ENCODE results near the gene SFTPA1. TPM values are rescaled to one million over a fixed set of nuclear protein-coding genes. Genes with fewer than 3 reads are reported as not detected.
"Not testable (repeated sequence)": the region's sequence is repeated elsewhere in the genome, so short reads cannot be mapped to it uniquely, and the experiment has no call there.

The SFTPA1 gene
- total and polyA plus RNA-seq, 7 experiments from 2014 or later: not detected

- Histone ChIP-seq H3K27me3 (ENCODE audit: control insufficient read depth in 2 of 2, insufficient read depth in 2 of 2, low read length in 2 of 2) (no peaks in the 10 kb centered on the region), H3K27ac (ENCODE audit: low read depth, low read length) (no peak overlapping the region), H3K4me1 (ENCODE audit: control insufficient read depth in 2 of 2, insufficient read depth in 2 of 2, low read length in 2 of 2) (no peaks in the 10 kb centered on the region), H3K9me3 (ENCODE audit: control insufficient read depth in 2 of 3, low read length in 3 of 3) (peaks cover 0 to 3% (median 0%) of the 10 kb centered on the region in 3 experiments), H3K4me3 (ENCODE audit: low read length) (no peak overlapping the region), H3K36me3 (ENCODE audit: control insufficient read depth in 2 of 3, insufficient read depth in 3 of 3, low read length in 3 of 3) (no peaks in the 10 kb centered on the region)
- H3K4me1 Mint-ChIP-seq: no peaks in the 10 kb centered on the region
- no peaks in the 10 kb centered on the region for H3K36me3 Mint-ChIP-seq
- no peak overlapping the region for H3K27ac Mint-ChIP-seq
- ChIA-PET POLR2A (no interaction called here), CTCF (no interaction called here)
- intact Hi-C loops (cut with micrococcal nuclease): no loop called here
- H3K9me3 Mint-ChIP-seq: peaks cover 0 to 31% (median 11%) of the 10 kb centered on the region in 11 donors
- ATAC-seq (no peak), DNase-seq (no peak)
- no peak overlapping the region for H3K4me3 Mint-ChIP-seq
- peaks cover 13 to 37% (median 29%) of the 10 kb centered on the region in 5 donors for H3K27me3 Mint-ChIP-seq
Measured at GRCh38 chr10:79628083-79628482, 17.3 kb downstream of the SFTPA1 start.

DNA sequence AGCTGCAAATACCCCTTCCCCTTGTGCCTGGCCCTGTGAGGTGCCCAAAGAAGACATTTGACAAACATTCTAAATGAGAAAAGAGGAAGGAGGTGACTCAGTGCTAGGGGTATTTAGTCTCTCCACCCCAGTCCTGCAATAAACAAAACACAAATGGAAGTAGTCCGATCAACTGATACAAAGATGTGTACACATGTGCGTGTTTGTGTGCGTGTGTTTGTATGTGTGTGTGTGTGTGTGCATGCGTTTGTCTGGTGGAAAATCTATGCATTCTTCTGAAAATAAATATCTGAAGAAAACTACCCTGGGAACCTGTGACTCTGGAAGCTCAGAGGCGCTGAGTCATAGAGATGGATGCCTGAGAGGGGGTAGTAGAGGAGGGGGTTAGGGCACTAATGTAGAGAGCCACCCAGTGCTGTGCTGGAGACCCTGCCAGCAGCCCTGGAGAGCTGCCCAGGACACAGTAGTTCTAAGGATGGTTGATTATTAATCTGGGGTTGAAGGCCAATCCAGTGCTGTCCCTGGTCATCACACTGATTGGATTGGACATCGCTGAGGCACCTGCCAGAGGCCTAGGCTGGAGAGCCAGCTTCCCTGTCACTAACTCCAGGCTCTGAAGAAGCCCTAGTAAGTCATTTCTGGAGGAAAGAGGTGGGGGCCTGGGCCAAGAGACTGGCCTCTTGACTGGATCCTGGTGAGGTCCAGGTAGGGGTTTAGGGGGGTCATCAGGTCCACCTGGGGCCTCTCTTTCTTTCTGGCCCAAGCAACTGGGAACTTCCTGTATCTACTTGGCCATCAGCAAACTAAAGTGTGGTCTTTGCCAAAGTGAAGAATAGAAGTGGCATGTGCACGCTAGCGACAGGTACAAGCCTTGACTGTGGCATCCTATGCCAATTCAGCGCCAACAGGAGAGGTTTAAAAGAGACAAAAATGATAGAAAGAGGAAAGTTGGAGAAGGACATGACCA is 18.5 kb downstream of the SFTPA1 start:
- no peak overlapping the region for H3K4me3 ChIP-seq (ENCODE audit: low read length)
- CTCF ChIA-PET: no interaction called here
- Mint-ChIP-seq H3K36me3 (no peaks in the 10 kb centered on the region), H3K9me3 (peaks cover 0 to 23% (median 6%) of the 10 kb centered on the region in 11 donors), H3K4me3 (no peak overlapping the region), H3K27ac (no peak overlapping the region), H3K27me3 (peaks cover 10 to 31% (median 23%) of the 10 kb centered on the region in 5 donors), H3K4me1 (no peaks in the 10 kb centered on the region)
- no peak overlapping the region for H3K27ac ChIP-seq (ENCODE audit: low read depth, low read length)
- H3K27me3 ChIP-seq (ENCODE audit: control insufficient read depth in 2 of 2, insufficient read depth in 2 of 2, low read length in 2 of 2): no peaks in the 10 kb centered on the region
- no peak for ATAC-seq
- peaks cover 0 to 3% (median 0%) of the 10 kb centered on the region in 3 experiments for H3K9me3 ChIP-seq (ENCODE audit: control insufficient read depth in 2 of 3, low read length in 3 of 3)
- H3K4me1 ChIP-seq (ENCODE audit: control insufficient read depth in 2 of 2, insufficient read depth in 2 of 2, low read length in 2 of 2): no peaks in the 10 kb centered on the region
- intact Hi-C loops (cut with micrococcal nuclease): no loop called here
- POLR2A ChIA-PET: no interaction called here
- no peaks in the 10 kb centered on the region for H3K36me3 ChIP-seq (ENCODE audit: control insufficient read depth in 2 of 3, insufficient read depth in 3 of 3, low read length in 3 of 3)
- no peak for DNase-seq

DNA sequence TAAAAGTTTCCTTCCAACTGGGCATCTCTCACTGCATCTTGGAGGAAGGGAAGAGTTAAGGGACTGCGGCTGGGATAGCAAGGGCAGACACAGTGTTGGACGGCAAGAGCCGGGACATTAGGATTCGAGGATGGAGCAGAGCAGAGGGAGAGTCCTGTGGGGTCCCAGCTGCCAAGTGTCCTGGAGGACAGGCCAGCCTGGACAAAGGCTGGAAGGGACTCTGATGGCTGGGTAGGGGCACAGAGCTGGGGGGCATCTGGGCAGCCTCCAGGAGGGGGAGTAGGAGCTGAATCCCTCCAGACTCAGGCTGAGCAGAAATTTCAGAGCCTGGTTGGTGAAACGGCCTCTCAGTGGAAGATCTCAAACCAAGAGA is 19.2 kb downstream of the SFTPA1 start:
- peaks cover 0 to 3% (median 0%) of the 10 kb centered on the region in 3 experiments for H3K9me3 ChIP-seq (ENCODE audit: control insufficient read depth in 2 of 3, low read length in 3 of 3)
- POLR2A ChIA-PET: no interaction called here
- H3K27me3 Mint-ChIP-seq: peaks cover 10 to 31% (median 20%) of the 10 kb centered on the region in 5 donors

DNA sequence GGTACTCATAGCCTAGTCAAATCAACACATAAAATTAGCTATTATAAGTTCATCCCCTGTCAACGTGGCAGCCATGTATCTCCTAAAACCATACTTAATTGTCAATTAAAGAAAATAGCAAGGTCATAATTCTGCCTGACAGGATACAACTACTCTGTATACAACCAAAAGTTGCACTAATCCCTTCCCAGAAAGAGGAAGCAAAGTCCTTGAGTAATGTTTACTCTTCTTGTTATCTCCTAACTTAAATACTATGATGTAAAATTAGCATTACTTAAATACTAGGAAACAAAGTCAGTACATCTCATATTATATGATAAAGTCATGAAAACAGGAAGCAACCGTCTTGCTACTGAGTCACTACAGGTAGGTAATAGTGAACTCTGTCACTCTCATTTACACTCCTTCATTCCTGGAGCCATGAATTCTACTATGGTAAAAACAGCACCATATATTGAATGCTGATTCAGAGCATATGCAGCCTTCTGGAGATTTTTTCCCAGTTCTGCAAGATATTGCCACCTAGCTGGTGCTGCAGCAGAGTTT is 26.0 kb downstream of the SFTPA1 start:
- H3K4me1 ChIP-seq (ENCODE audit: control insufficient read depth in 2 of 2, insufficient read depth in 2 of 2, low read length in 2 of 2); POLR2A ChIA-PET; H3K9me3 ChIP-seq (ENCODE audit: control insufficient read depth in 2 of 3, low read length in 3 of 3); ATAC-seq; DNase-seq; H3K27ac ChIP-seq (ENCODE audit: low read depth, low read length); H3K36me3 ChIP-seq (ENCODE audit: control insufficient read depth in 2 of 3, insufficient read depth in 3 of 3, low read length in 3 of 3); intact Hi-C loops (cut with micrococcal nuclease); H3K27ac Mint-ChIP-seq; H3K4me1 Mint-ChIP-seq; CTCF ChIA-PET; H3K4me3 Mint-ChIP-seq; H3K4me3 ChIP-seq (ENCODE audit: low read length); H3K36me3 Mint-ChIP-seq; H3K9me3 Mint-ChIP-seq; H3K27me3 ChIP-seq (ENCODE audit: control insufficient read depth in 2 of 2, insufficient read depth in 2 of 2, low read length in 2 of 2): not testable (repeated sequence)
- peaks cover 0 to 12% (median 0%) of the 10 kb centered on the region in 5 donors for H3K27me3 Mint-ChIP-seq

More for the DNA sequence above, 19.2 kb downstream of the SFTPA1 start:
- Mint-ChIP-seq H3K9me3 (peaks cover 0 to 19% (median 6%) of the 10 kb centered on the region in 11 donors), H3K4me3 (no peak overlapping the region), H3K36me3 (no peaks in the 10 kb centered on the region), H3K4me1 (no peaks in the 10 kb centered on the region), H3K27ac (no peak overlapping the region)
- Histone ChIP-seq H3K36me3 (ENCODE audit: control insufficient read depth in 2 of 3, insufficient read depth in 3 of 3, low read length in 3 of 3) (no peaks in the 10 kb centered on the region), H3K27me3 (ENCODE audit: control insufficient read depth in 2 of 2, insufficient read depth in 2 of 2, low read length in 2 of 2) (no peaks in the 10 kb centered on the region), H3K27ac (ENCODE audit: low read depth, low read length) (no peak overlapping the region), H3K4me1 (ENCODE audit: control insufficient read depth in 2 of 2, insufficient read depth in 2 of 2, low read length in 2 of 2) (no peaks in the 10 kb centered on the region), H3K4me3 (ENCODE audit: low read length) (no peak overlapping the region)
- no peak for DNase-seq
- intact Hi-C loops (cut with micrococcal nuclease): no loop called here
- CTCF ChIA-PET: no interaction called here
- no peak for ATAC-seq

- H3K27ac ChIP-seq (ENCODE audit: low read depth, low read length): no peak overlapping the region
- H3K27ac Mint-ChIP-seq: no peak overlapping the region
- H3K36me3 Mint-ChIP-seq: no peaks in the 10 kb centered on the region
- H3K9me3 Mint-ChIP-seq: peaks cover 0 to 2% (median 0%) of the 10 kb centered on the region in 11 donors
- no peaks in the 10 kb centered on the region for H3K36me3 ChIP-seq (ENCODE audit: control insufficient read depth in 2 of 3, insufficient read depth in 3 of 3, low read length in 3 of 3)
- ChIA-PET CTCF (no interaction called here), POLR2A (no interaction called here)
- H3K9me3 ChIP-seq (ENCODE audit: control insufficient read depth in 2 of 3, low read length in 3 of 3): no peaks in the 10 kb centered on the region
- DNase-seq (no peak), ATAC-seq (no peak)
- H3K4me3 Mint-ChIP-seq: no peak overlapping the region
- no peaks in the 10 kb centered on the region for H3K27me3 ChIP-seq (ENCODE audit: control insufficient read depth in 2 of 2, insufficient read depth in 2 of 2, low read length in 2 of 2)
- peaks cover 0 to 13% (median 0%) of the 10 kb centered on the region in 5 donors for H3K27me3 Mint-ChIP-seq
- no peak overlapping the region for H3K4me3 ChIP-seq (ENCODE audit: low read length)
- intact Hi-C loops (cut with micrococcal nuclease): no loop called here
- H3K4me1 ChIP-seq (ENCODE audit: control insufficient read depth in 2 of 2, insufficient read depth in 2 of 2, low read length in 2 of 2): no peaks in the 10 kb centered on the region
- H3K4me1 Mint-ChIP-seq: no peaks in the 10 kb centered on the region
Measured at GRCh38 chr10:79638318-79638717, 27.6 kb downstream of the SFTPA1 start.

- H3K9me3 ChIP-seq (ENCODE audit: control insufficient read depth in 2 of 3, low read length in 3 of 3); CTCF ChIA-PET; H3K4me3 ChIP-seq (ENCODE audit: low read length); H3K4me3 Mint-ChIP-seq; intact Hi-C loops (cut with micrococcal nuclease); H3K27me3 ChIP-seq (ENCODE audit: control insufficient read depth in 2 of 2, insufficient read depth in 2 of 2, low read length in 2 of 2); H3K9me3 Mint-ChIP-seq; H3K4me1 Mint-ChIP-seq; H3K27ac Mint-ChIP-seq; ATAC-seq; H3K27ac ChIP-seq (ENCODE audit: low read depth, low read length); H3K36me3 Mint-ChIP-seq; POLR2A ChIA-PET; H3K36me3 ChIP-seq (ENCODE audit: control insufficient read depth in 2 of 3, insufficient read depth in 3 of 3, low read length in 3 of 3); H3K4me1 ChIP-seq (ENCODE audit: control insufficient read depth in 2 of 2, insufficient read depth in 2 of 2, low read length in 2 of 2); DNase-seq: not testable (repeated sequence)
- H3K27me3 Mint-ChIP-seq: peaks cover 6 to 27% (median 9%) of the 10 kb centered on the region in 5 donors
Measured at GRCh38 chr10:79652695-79653094, 42.0 kb downstream of the SFTPA1 start.

DNA sequence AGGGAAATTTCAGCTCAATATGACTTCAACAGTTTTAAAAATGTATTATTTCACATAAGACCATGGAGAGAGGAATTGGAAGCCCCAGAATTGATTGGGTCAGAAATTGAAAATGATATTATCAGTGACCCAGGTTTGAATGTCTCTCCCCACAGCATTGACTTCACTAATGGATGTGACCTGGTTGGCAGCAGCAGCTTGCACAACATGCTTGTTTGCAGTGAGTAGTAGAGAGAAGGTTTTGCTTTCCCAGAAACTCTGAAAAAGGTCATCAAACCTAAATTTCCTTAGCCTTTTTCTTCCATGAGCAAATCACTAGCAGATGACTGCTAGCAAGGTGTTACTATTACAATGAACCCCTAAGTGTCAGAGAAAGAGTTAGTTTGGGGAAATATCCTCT is 52.5 kb downstream of the SFTPA1 start:
- DNase-seq; intact Hi-C loops (cut with micrococcal nuclease); H3K36me3 ChIP-seq (ENCODE audit: control insufficient read depth in 2 of 3, insufficient read depth in 3 of 3, low read length in 3 of 3); H3K4me1 ChIP-seq (ENCODE audit: control insufficient read depth in 2 of 2, insufficient read depth in 2 of 2, low read length in 2 of 2); H3K9me3 Mint-ChIP-seq; H3K27me3 ChIP-seq (ENCODE audit: control insufficient read depth in 2 of 2, insufficient read depth in 2 of 2, low read length in 2 of 2); H3K4me3 ChIP-seq (ENCODE audit: low read length); ATAC-seq; POLR2A ChIA-PET; H3K27ac ChIP-seq (ENCODE audit: low read depth, low read length); H3K9me3 ChIP-seq (ENCODE audit: control insufficient read depth in 2 of 3, low read length in 3 of 3); CTCF ChIA-PET; H3K4me3 Mint-ChIP-seq; H3K27ac Mint-ChIP-seq; H3K4me1 Mint-ChIP-seq; H3K36me3 Mint-ChIP-seq: not testable (repeated sequence)
- H3K27me3 Mint-ChIP-seq: peaks cover 0 to 13% (median 0%) of the 10 kb centered on the region in 5 donors

Data from naive thymus-derived CD4-positive, alpha-beta T cell (primary cell).